Endothelial cell of umbilical vein (primary cell): ENCODE results near the gene GUK1. TPM values are rescaled to one million over a fixed set of nuclear protein-coding genes. Genes with fewer than 3 reads are reported as not detected.

Source experiments
- BruUV-seq: library from RNA; stranded (reverse); fragments of 400-500 nt; replicated peaks from 2 replicates; lab custom pipeline; 2021; lab: Mats Ljungman, UMichigan
- CTCF ChIA-PET: fragments of 300-600, 350-600 bp; sonication (Branson Sonifier 250); formaldehyde crosslinking; loops from one replicate; lab custom pipeline; 2021; ENCODE audit warnings: antibody characterized with exemption, inconsistent platforms; lab: Charles Lee
- POLR2A ChIA-PET: fragments of 300-600, 350-600 bp; sonication (Branson Sonifier 250); formaldehyde crosslinking; loops from one replicate; lab custom pipeline; 2021; ENCODE audit warnings: antibody characterized with exemption, inconsistent platforms; lab: Charles Lee
- DNase-seq: peaks from one replicate; pipeline ENCODE4 v3.0.0-alpha.2; 2011; ENCODE audit warnings: low read depth, low spot score
- FAIRE-seq: peaks from 2 replicates; lab custom pipeline; 2011; peaks lifted over from hg19 to GRCh38; lab: Jason Lieb, UNC
- H2AFZ ChIP-seq: 2 replicates; pipeline ENCODE4 v1.6.0; 2012; ENCODE audit warnings: low read depth, low read length, control low read depth, inconsistent platforms
- H3K27ac ChIP-seq: 2 replicates; pipeline ENCODE4 v1.5.1; 2011; ENCODE audit warnings: low read depth, mild to moderate bottlenecking, control low read depth, low read length, moderate library complexity; ENCODE audit not compliant: insufficient read depth
- H3K27me3 ChIP-seq, 2 experiments: 2 replicates each; pipeline versions ENCODE4 v1.6.0 to v1.6.1; 2011; ENCODE audit warnings: low read length in 2 of 2, mixed read lengths in 1 of 2; ENCODE audit not compliant: control insufficient read depth in 2 of 2, insufficient read depth in 2 of 2
- H3K36me3 ChIP-seq, 2 experiments: 2 replicates in 1 of 2; 3 replicates in 1 of 2; pipeline ENCODE4 v1.5.1; 2011; ENCODE audit warnings: low read length in 2 of 2, mild to moderate bottlenecking in 1 of 2, moderate library complexity in 1 of 2; ENCODE audit not compliant: control insufficient read depth in 2 of 2, insufficient read depth in 2 of 2; ENCODE audit errors: extremely low read depth in 1 of 2
- H3K4me1 ChIP-seq: 3 replicates; pipeline ENCODE4 v1.5.1; 2011; ENCODE audit warnings: mild to moderate bottlenecking, low read length; ENCODE audit not compliant: control insufficient read depth, insufficient read depth; ENCODE audit errors: extremely low read depth
- H3K4me2 ChIP-seq: 2 replicates; pipeline ENCODE4 v1.6.1; 2011; ENCODE audit warnings: low read length, control low read depth, mixed read lengths; ENCODE audit not compliant: insufficient read depth
- H3K4me3 ChIP-seq, 3 experiments: fragments of 200-600 bp in 1 of 3; sonication (generic), shearing (Covaris generic) in 1 of 3; replicated peaks in 1 of 3; 2 replicates each; pipeline ENCODE4 v1.5.1; 2011 to 2016; ENCODE audit warnings: control low read depth in 3 of 3, low read length in 3 of 3, mild to moderate bottlenecking in 2 of 3, inconsistent platforms in 1 of 3, low read depth in 1 of 3, moderate library complexity in 1 of 3; ENCODE audit not compliant: insufficient read depth in 1 of 3
- H3K79me2 ChIP-seq: 2 replicates; pipeline ENCODE4 v1.6.0; 2012; ENCODE audit warnings: low read length, inconsistent platforms; ENCODE audit not compliant: control insufficient read depth, insufficient read depth
- H3K9ac ChIP-seq: replicated peaks from 2 replicates; pipeline ENCODE3; 2011; ENCODE audit warnings: low read length, control low read depth; ENCODE audit not compliant: insufficient read depth; ENCODE audit errors: extremely low read depth
- H3K9me1 ChIP-seq: replicated peaks from 3 replicates; pipeline ENCODE4 v1.6.0; 2011; ENCODE audit warnings: mild to moderate bottlenecking, low read length; ENCODE audit not compliant: control insufficient read depth, insufficient read depth; ENCODE audit errors: extremely low read depth
- H3K9me3 ChIP-seq: replicated peaks from 2 replicates; pipeline ENCODE4 v1.5.1; 2012; ENCODE audit warnings: low read length, inconsistent platforms; ENCODE audit not compliant: control insufficient read depth, insufficient read depth
- H4K20me1 ChIP-seq: replicated peaks from 2 replicates; pipeline ENCODE3; 2011; ENCODE audit warnings: mild to moderate bottlenecking, low read length; ENCODE audit not compliant: control insufficient read depth, insufficient read depth; ENCODE audit errors: extremely low read depth
- CTCF ChIP-seq, 2 donors: IDR thresholded peaks; 1 replicate in 1 of 2; 2 replicates in 1 of 2; pipeline ENCODE4 v1.5.1; 2011; ENCODE audit warnings: low read length in 2 of 2, mild to moderate bottlenecking in 2 of 2, moderate library complexity in 2 of 2, control low read depth in 1 of 2, inconsistent platforms in 1 of 2, low read depth in 1 of 2; ENCODE audit not compliant: insufficient read depth in 1 of 2; ENCODE audit errors: extremely low read depth in 1 of 2
- FOS ChIP-seq: IDR thresholded peaks from 2 replicates; pipeline ENCODE4 v1.6.1; 2011; ENCODE audit warnings: mild to moderate bottlenecking, low read length, moderate library complexity, borderline replicate concordance; ENCODE audit not compliant: insufficient read depth
- GATA2 ChIP-seq: IDR thresholded peaks from 2 replicates; pipeline ENCODE4 v1.7.0; 2011; ENCODE audit warnings: low read depth, mild to moderate bottlenecking, moderate library complexity, mixed read lengths, low read length; ENCODE audit not compliant: insufficient read length, insufficient read depth
- JUN ChIP-seq: IDR thresholded peaks from 2 replicates; pipeline ENCODE4 v1.6.1; 2011; ENCODE audit warnings: borderline replicate concordance, low read depth; ENCODE audit not compliant: insufficient read length, insufficient read depth
- MAX ChIP-seq: IDR thresholded peaks from 2 replicates; pipeline ENCODE4 v1.6.1; 2011; ENCODE audit not compliant: insufficient read depth, insufficient read length
- MYC ChIP-seq: IDR thresholded peaks from one replicate; pipeline ENCODE4 v1.6.1; 2011; ENCODE audit warnings: mild to moderate bottlenecking, low read depth, low read length
- POLR2A ChIP-seq: IDR thresholded peaks from 2 replicates; pipeline ENCODE4 v1.6.1; 2012; ENCODE audit warnings: low read depth, mild to moderate bottlenecking, control low read depth, low read length
- POLR2AphosphoS5 ChIP-seq: IDR thresholded peaks from 2 replicates; pipeline ENCODE4 v1.6.1; 2012; ENCODE audit warnings: low read depth, mild to moderate bottlenecking, control low read depth, low read length, moderate library complexity; ENCODE audit not compliant: insufficient read depth
- dilution Hi-C: fragments of 300-500 bp; cut with MboI; formaldehyde crosslinking; loops from one replicate; pipeline ENCODE4 v1.15.0; 2019; ENCODE audit warnings: low sequenced_read_pairs; ENCODE audit not compliant: extremely low pct_ligation_motif_present
- intact Hi-C: fragments of 100-400 bp; cut with micrococcal nuclease; formaldehyde crosslinking; loops from one replicate; pipeline ENCODE4 v1.10.0; 2022
- polyA plus RNA-seq, 4 experiments: library from polyadenylated mRNA; depleted of rRNA in 3 of 4; stranded (reverse) in 3 of 4; unstranded in 1 of 4; fragments of >200 nt; gene quantifications; 2 replicates each; pipeline versions ENCODE4 v1.2.1 to v1.2.3, GENCODE V29; 2011 to 2012; ENCODE audit warnings: missing spikeins in 1 of 4
- total RNA-seq: library from RNA; stranded (reverse); gene quantifications from 2 replicates; pipeline ENCODE4 v1.2.3, GENCODE V29; 2021

Gene GUK1
- total and polyA plus RNA-seq, 2 donors (not counting 3 experiments of a cell fraction or from before 2014, with no cell fraction given), result 239 to 742 TPM

- TF ChIP-seq POLR2A (no peak), GATA2 (no peak), JUN (no peak)
- no peak for FAIRE-seq
- no peak overlapping the region for H3K9ac ChIP-seq
- no peak overlapping the region for H3K4me2 ChIP-seq
- no peak overlapping the region for H2AFZ ChIP-seq
- CTCF ChIA-PET, result interaction anchor here (1.0 to 4.9 kb wide), 2 partner anchors 37 to 169 kb away, joined by 3 to 43 read pairs; no protein-coding TSS in a partner anchor
- peaks cover 10% of the 10 kb centered on the region for H3K79me2 ChIP-seq
- H3K36me3 ChIP-seq, result no peaks in the 10 kb centered on the region
- no peaks in the 10 kb centered on the region for H3K9me3 ChIP-seq
- peaks cover 9% of the 10 kb centered on the region for H3K4me1 ChIP-seq
- H4K20me1 ChIP-seq, result no peaks in the 10 kb centered on the region
- no peak for DNase-seq
- BruUV-seq, result no TSS peak
- intact Hi-C loops (loop anchor here (5.0 to 10.0 kb wide), 3 partner anchors 239 to 384 kb away; partner anchors contain the start of genes RNF187 and TRIM11), dilution Hi-C loops (no loop called here)
- no peak overlapping the region for H3K4me3 ChIP-seq
- no peaks in the 10 kb centered on the region for H3K27me3 ChIP-seq
- H3K9me1 ChIP-seq, result no peaks in the 10 kb centered on the region
- H3K27ac ChIP-seq, result no peak overlapping the region
- POLR2A ChIA-PET, result no interaction called here
Measured at GRCh38 chr1:228168563-228169270, 28.6 kb downstream of the GUK1 start.

GRCh38 chr1:228169345-228169744, 29.3 kb downstream of the GUK1 start:
- no TSS peak for BruUV-seq
- POLR2A ChIA-PET, result no interaction called here
- CTCF ChIA-PET, result no interaction called here
- H3K9me1 ChIP-seq, result no peaks in the 10 kb centered on the region
- no peak for TF ChIP-seq MYC
- no peak for TF ChIP-seq JUN
- no peak for TF ChIP-seq CTCF (IDR thresholded peaks at IDR 0.05; ENCODE audit: extremely low read depth in 1 of 2, insufficient read depth in 1 of 2, low read depth in 1 of 2, low read length in 2 of 2)
- TF ChIP-seq POLR2A, result no peak
- TF ChIP-seq GATA2, result no peak
- TF ChIP-seq POLR2AphosphoS5, result no peak
- TF ChIP-seq FOS, result no peak
- no peak for TF ChIP-seq MAX
- H3K4me1 ChIP-seq, result peaks cover 9% of the 10 kb centered on the region
- H4K20me1 ChIP-seq, result no peaks in the 10 kb centered on the region
- H2AFZ ChIP-seq, result no peak overlapping the region
- dilution Hi-C loops (no loop called here), intact Hi-C loops (loop anchor here (5.0 to 10.0 kb wide), 3 partner anchors 238 to 385 kb away; partner anchors contain the start of genes RNF187 and TRIM11)
- H3K4me2 ChIP-seq, result no peak overlapping the region
- H3K4me3 ChIP-seq, result no peak overlapping the region
- FAIRE-seq (no peak), DNase-seq (no peak)
- no peak overlapping the region for H3K27ac ChIP-seq
- H3K36me3 ChIP-seq, result no peaks in the 10 kb centered on the region
- no peak overlapping the region for H3K9ac ChIP-seq
- no peaks in the 10 kb centered on the region for H3K27me3 ChIP-seq
- no peaks in the 10 kb centered on the region for H3K9me3 ChIP-seq
- H3K79me2 ChIP-seq, result peaks cover 10% of the 10 kb centered on the region
